Fibroblast of peridontal ligament (primary cell): ENCODE measurements around the gene TAF9B.
A peak's percentile ranks its signal among the peaks of the same experiment; 100 is the strongest.
"Not testable (repeated sequence)": the region's sequence is repeated elsewhere in the genome, so short reads cannot be mapped to it uniquely, and the experiment has no call there.

Experiments
- DNase-seq: peaks from one replicate; pipeline ENCODE4 v3.0.0-alpha.2; 2010; ENCODE audit errors: extremely low read depth

TAF9B gene

GRCh38 chrX:78116766-78117165 lies 22.7 kb downstream of the TAF9B start:
- DNase-seq, result no peak

DNA sequence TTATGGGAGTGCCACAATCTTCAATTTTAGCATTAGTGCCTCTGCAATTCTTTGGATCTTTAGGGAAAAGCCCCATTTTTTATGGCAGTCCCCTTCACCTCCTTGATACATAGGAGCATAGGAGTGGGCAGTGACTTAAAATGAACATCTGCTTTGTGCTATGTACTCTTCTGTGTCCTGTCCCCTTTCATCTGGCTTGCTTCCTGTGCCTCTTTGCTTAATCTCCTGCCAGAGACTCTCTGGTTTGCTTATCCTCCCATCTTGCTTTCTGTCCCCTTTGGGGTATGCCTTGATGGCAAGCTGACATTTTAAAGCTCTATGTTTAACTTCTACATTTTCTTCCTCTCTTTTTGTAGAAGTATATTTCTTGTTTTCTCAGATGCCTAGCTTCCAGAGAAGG lies 23.1 kb downstream of the TAF9B start:
- DNase-seq, result no peak

DNA sequence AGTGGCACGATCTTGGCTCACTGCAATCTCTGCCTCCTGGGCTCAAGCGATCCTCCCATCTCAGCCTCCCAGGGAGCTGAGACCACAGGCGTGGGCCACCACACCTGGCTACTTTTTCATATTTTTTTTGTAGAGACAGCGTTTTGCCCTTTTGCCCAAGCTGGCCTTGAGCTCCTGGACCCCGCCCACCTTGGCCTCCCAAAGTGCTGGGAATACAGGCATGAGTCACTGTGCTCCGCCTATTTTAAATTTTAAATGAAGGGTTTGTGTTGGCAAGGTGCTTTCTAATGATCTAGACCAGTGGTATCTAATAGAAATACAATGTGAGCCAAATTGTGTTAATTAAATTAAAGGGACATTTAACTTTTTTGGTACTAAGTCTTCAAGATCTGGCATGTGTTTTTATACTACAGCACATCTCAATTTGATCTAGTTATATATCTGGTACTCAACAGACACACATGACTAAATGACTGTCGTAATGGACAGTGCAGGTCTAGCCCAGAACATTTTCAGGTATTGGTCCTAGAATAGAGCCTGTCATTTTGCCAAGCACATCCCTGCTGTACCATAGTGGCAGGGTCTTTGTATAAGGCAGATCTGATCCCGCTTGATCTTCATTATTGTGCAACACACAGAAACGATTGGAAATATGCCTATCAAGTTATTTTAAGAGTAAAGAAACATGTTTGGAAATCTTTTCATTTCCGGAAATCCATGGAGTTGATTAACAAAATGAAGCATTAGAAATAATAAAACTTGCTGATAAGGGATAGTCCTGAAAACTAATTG lies 28.1 kb downstream of the TAF9B start:
- no peak for DNase-seq

GRCh38 chrX:78109458-78109857 lies 30.0 kb downstream of the TAF9B start:
- no peak for DNase-seq

DNA sequence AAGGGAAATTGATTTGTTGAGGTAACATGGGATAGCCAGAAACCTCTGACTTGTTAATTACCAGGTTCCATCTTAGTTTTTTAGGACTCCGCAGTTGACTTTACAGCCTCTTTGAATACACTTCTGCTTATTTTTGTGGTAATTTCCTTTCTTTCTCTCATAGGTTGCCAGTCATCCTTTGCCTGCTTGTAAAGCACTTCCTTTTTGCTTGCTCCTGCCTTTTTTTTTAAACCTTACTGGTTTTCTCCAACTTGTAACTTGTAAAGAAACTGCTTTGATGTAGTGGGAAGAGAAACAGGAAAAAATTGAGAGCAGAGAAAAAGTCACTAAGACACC lies 32.8 kb downstream of the TAF9B start:
- DNase-seq, result no peak

DNA sequence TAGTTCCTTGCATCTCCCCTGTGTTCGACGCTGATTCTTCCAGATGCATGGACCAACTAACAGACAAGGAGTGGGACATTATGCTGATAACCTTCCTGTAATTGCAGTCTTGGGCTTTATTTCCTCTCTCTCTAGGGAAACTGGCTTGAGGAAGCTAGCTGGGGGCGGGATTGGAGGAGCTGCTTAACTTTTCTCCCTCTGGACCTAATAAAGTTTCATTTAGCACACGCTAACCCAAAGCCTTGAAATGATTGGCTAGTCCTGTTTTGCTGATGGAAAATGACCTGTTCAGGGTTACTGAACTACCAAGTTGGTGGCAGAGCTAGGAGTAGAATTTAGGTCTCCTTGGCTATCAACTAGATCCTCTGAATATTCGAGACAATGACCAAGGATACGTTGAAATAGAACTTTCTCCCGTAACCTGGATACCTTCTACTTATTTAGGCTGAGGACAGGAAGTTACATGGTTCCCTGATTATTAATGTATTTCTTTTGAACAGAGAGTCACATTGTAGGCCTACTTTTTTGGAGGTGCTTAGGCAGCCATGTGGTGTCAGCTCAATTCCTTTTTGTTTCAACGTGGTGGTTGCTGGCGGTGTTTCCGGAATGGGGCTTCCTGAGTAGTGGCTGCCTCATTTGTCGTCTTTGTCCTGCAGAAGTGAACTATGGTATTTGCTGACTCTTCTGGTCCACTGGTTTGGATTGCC lies 33.4 kb downstream of the TAF9B start:
- no peak for DNase-seq

GRCh38 chrX:78104447-78105176 lies 34.8 kb downstream of the TAF9B start:
- DNase-seq, result peak; percentile 49

- DNase-seq, result peak; percentile 93
Observed at GRCh38 chrX:78103623-78104446, 35.6 kb downstream of the TAF9B start, which contains the start of gene PGK1. PGK1 (plus strand) TSS chrX:78104248; CDS start chrX:78104341, 93 bp downstream.

GRCh38 chrX:78103001-78103622 lies 36.3 kb downstream of the TAF9B start:
- DNase-seq, result no peak

DNA sequence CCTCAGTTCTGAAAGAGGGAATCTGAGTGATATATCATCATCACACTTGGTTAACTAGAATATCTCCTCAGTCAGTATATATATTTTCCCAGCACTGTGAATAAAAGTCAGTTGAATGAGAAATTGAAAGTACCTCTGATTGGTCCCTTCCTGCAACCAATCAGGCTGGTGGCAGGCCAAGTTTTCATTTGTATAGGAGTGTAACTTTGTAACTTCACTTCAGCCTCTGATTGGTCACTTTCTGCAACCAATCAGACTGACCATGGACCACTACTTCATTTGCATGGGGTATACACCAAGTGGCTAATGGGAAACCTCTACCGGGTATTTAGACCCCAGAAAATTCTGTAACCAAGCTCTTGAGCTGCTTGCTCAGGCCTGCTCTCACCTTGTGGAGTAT lies 37.4 kb downstream of the TAF9B start:
- DNase-seq, result no peak

DNA sequence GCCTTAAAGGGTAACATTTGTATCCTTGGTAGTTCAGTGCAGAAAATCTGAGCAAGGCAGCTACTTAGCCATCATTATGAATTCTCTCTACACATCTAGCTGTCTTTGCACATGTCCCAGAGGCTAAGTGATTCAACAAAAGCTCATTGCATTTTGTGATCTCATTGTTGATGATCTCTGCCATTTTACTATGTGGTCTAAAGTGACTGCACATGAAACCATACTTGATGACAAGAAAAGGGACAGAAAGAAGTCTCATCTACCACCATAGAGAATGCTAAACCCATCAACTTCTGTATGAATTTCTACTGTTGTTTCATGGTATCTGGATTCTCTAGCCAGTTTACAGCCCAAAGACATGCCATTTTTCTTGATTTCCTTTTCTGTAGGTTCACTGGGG lies 41.3 kb downstream of the TAF9B start:
- DNase-seq, result no peak

DNA sequence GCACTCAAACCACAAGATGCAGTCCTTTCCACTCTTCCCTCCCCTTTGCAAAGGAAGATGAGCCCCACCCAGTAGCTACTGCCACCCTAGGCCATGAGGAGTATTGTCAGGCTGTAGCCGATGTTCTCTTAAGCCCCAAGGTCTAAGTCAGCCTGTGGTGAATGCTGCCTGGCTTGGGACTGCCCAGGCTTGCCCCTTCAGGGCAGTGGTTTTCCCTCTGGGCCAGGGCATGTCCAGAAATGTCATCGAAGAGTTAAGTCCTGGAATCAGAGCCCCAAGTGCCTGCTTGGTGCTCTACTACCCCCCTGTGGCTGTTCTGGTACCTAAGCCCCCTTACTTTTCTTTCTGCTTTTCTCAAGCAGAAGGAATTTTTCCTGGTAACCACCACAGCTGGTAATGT lies 47.2 kb downstream of the TAF9B start:
- DNase-seq, result peak; percentile 61

- DNase-seq, result not testable (repeated sequence)
Observed at GRCh38 chrX:78081413-78081812, 58.0 kb downstream of the TAF9B start.
